Rectal smooth muscle tissue (tissue), 1 donor: ENCODE data around the gene CEACAM20.

Experiments
- H3K27ac ChIP-seq: one replicate; pipeline ENCODE4 v1.7.0; 2013; ENCODE audit warnings: low read depth, low read length, inconsistent platforms
- H3K27me3 ChIP-seq: one replicate; pipeline ENCODE4 v1.7.0; 2013; ENCODE audit warnings: low read length; ENCODE audit not compliant: control insufficient read depth, insufficient read depth
- H3K36me3 ChIP-seq: one replicate; pipeline ENCODE4 v1.7.0; 2013; ENCODE audit warnings: low read length; ENCODE audit not compliant: control insufficient read depth, insufficient read depth
- H3K4me1 ChIP-seq: one replicate; pipeline ENCODE4 v1.7.0; 2013; ENCODE audit warnings: low read length; ENCODE audit not compliant: control insufficient read depth, insufficient read depth
- H3K4me3 ChIP-seq: one replicate; pipeline ENCODE4 v1.7.0; 2013; ENCODE audit warnings: low read length
- H3K9ac ChIP-seq: one replicate; pipeline ENCODE4 v1.7.0; 2013; ENCODE audit warnings: low read length

Gene CEACAM20

DNA sequence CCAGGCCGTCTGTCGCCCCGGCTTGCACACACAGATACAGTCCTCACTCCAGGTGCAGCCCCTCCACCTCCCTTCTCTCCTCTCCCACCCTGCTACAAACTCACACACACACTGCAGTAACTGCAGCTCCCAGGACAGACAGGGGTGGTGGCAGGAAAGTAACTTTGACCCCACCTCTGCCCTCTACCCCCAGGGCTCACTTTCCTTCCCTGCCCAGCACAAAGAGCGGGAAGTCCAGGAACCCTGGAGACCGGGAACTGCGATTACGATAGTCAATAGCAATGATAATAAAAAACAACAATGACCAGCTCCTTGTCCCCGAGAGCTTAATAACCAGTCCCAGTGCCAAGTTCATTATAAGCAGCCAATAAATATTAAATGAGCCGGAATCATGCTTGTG lies at the start of gene CEACAM20:
Gene CEACAM20, minus strand, starts transcription at position 140 of the 400 bp plus-strand sequence. CDS start 166 bp downstream, outside the sequence.
- Histone ChIP-seq H3K27me3 (no peaks in the 10 kb centered on the region), H3K27ac (no peak within 1 kb of the TSS), H3K4me1 (no peaks in the 10 kb centered on the region), H3K9ac (no peak within 1 kb of the TSS), H3K36me3 (no peaks in the 10 kb centered on the region), H3K4me3 (no peak within 1 kb of the TSS)

DNA sequence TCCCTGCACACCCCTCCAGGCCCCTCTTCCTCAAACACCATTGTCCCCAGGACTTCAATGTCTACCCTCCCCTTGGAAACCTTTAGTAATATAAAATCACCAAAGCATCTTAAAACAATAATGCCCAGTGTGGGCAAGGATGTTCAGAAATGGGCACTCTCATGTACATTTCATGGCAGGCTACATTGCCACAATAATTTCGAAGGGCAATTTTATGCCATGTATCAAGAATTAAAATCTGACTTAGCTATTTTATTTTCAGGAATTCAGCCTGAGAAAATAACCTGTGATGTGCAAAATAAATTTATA lies 48.0 kb upstream of the CEACAM20 start:
- Histone ChIP-seq H3K36me3 (no peaks in the 10 kb centered on the region), H3K4me1 (no peaks in the 10 kb centered on the region), H3K4me3 (no peak overlapping the region), H3K27me3 (no peaks in the 10 kb centered on the region), H3K9ac (no peak overlapping the region), H3K27ac (no peak overlapping the region)

DNA sequence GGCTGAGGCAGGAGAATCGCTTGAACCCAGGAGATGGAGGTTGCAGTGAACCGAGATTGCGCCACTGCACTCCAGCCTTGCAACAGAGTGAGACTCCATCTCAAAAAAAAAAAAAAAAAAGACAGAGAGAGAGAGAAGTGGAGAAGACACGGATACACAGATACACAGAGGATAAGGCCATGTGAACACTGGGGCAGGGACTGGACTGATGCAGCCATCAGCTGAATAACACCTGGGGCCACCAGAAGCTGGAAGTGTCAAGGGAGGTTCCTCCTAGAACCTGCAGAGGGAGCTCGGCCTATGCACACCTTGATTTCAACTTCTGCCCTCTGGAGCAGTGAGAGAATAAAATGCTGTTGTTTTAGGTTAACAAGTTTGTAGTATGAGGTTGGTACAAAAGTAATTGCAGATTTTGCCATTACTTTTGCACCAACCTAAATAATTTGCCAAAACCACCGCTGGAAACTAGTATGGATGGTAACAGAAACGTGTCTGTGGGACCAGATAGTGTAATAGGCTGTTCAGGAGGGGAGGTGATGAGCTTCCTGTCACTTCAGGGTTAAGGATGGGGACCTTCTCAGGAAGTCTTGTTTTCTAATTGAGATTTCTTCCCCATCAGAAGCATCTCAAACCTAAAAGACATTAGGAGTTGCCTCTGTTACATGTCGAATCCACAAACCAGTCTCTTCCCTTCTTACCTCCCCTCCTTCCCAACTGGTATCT lies 47.5 kb upstream of the CEACAM20 start:
- Histone ChIP-seq H3K9ac (no peak overlapping the region), H3K4me3 (no peak overlapping the region)

DNA sequence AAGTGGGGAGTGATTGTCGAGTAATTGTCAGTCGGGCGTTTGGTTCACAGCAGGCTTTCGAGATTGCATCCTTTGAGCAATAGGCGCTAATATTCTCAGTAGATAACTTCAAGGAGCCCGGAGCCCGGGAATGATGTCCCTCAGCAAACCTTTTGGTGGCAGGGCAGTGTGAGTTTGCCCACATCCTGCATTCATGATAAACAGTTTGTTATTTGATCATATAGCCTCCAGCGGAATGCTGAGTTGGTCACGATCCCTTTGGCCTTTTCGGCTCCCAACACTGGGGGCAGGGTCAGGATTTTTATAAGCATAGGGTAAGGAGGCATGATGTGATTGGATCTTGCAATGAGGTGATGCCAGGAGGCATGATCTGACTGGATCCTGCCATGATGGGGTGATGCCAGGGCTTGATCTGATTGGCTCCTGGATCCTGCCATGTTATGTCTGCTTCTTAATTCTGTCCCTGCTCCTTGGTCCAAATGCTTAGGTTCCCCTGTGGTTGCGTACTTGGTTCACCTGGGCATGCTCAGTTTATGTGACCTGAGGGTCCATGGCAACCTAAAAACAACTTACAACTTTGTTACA lies 45.7 kb upstream of the CEACAM20 start:
- H3K9ac ChIP-seq = no peak overlapping the region
- no peaks in the 10 kb centered on the region for H3K36me3 ChIP-seq
- no peaks in the 10 kb centered on the region for H3K4me1 ChIP-seq
- H3K4me3 ChIP-seq = no peak overlapping the region
- H3K27ac ChIP-seq = no peak overlapping the region
- H3K27me3 ChIP-seq = no peaks in the 10 kb centered on the region

More for the DNA sequence above, 47.5 kb upstream of the CEACAM20 start:
- no peaks in the 10 kb centered on the region for H3K36me3 ChIP-seq
- H3K4me1 ChIP-seq = no peaks in the 10 kb centered on the region
- H3K27me3 ChIP-seq = no peaks in the 10 kb centered on the region
- H3K27ac ChIP-seq = no peak overlapping the region

DNA sequence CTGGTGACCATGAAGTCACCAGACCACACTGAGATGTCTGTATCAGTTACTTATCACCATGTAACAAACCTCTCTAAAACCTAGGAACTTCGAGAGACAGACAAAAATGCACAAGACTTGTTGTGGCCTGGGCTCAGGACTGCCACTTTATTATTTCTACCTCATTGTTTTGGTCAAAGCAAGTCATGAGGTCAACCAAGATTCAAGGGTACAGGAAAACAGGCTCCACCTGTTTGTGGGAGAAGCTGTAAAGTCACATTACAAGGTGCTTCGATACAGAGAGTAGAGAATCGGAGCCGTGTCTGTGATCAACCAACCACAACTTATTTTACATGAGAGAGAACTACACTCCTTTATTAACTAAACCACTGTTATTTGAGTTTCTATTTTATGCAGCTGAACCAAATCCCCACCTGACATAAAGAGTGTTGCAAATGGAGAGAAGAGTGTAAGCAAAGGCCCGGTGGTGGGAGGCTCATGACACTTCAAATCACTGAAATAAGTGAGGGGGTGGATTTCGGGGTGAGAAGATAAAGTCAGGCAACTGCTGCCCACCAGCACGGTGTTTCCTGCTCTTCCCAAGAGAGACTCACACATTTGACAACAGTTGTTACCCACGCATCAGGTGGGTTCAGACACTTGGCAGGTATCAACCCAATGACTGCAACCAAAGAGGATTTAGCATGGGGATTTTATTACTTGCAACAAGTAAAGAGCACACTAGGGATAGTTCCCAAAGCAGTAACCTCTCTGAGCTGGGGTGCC lies 44.9 kb upstream of the CEACAM20 start:
- H3K36me3 ChIP-seq = no peaks in the 10 kb centered on the region
- no peak overlapping the region for H3K9ac ChIP-seq
- H3K27me3 ChIP-seq = no peaks in the 10 kb centered on the region
- no peak overlapping the region for H3K27ac ChIP-seq
- H3K4me1 ChIP-seq = no peaks in the 10 kb centered on the region
- no peak overlapping the region for H3K4me3 ChIP-seq

DNA sequence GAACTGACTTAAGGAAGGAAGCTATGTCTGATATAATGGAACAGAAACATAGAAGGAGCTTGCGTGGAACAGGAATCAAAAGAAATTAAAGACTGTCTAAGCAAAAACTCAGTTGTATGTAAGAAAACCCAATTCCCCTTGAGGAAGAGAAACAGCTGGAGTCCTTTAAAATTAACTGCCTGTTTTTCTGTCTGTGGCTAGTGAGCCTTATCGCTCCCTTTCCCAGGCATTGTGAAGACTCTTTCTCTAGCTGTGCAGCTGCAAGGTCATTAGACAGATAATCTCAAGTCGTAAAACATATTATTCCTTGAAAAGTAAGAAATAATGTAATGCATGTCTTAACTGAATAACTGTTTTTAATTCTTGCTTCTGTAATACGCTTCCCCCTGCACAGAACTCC lies 44.2 kb upstream of the CEACAM20 start:
- Histone ChIP-seq H3K4me1 (no peaks in the 10 kb centered on the region), H3K36me3 (no peaks in the 10 kb centered on the region), H3K9ac (no peak overlapping the region), H3K27ac (no peak overlapping the region), H3K4me3 (no peak overlapping the region), H3K27me3 (no peaks in the 10 kb centered on the region)

DNA sequence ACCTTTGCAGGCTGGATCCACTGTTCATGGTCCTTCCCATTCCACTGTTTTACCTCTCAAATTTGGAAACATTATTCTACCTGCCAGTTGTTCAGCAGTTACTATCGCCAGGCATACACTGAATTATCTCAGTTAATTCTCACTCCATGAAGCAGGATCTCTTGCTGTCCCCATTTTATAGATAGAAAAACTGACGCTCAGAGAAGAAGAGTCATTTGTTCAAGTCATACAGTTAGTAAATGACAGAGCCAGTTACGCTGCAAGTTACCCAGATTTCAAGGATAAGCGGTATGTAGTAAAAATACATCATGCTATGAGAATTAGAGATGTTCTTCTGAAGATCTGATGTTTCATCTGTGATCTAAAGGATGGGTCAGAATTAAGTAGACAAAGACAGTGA lies 43.7 kb upstream of the CEACAM20 start:
- H3K36me3 ChIP-seq = no peaks in the 10 kb centered on the region
- H3K4me1 ChIP-seq = no peaks in the 10 kb centered on the region
- no peak overlapping the region for H3K4me3 ChIP-seq
- H3K27me3 ChIP-seq = no peaks in the 10 kb centered on the region
- H3K9ac ChIP-seq = no peak overlapping the region
- H3K27ac ChIP-seq = no peak overlapping the region

DNA sequence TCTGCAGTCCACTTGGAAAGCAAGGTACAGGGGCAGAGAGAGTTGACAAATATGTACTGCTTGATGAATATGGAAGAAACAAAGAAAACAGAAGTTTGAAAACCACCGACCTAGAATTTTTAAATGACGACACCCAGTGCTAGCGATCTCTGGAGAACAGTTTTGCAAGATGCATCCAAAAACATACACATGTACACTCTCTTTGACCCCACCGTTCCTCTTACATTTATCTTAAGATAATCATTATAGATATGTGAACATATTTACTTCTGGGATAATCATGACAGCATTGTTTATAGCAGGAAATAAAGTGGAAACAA lies 43.1 kb upstream of the CEACAM20 start:
- H3K9ac ChIP-seq = no peak overlapping the region
- H3K4me3 ChIP-seq = no peak overlapping the region
- H3K36me3 ChIP-seq = no peaks in the 10 kb centered on the region
- no peaks in the 10 kb centered on the region for H3K27me3 ChIP-seq
- H3K27ac ChIP-seq = no peak overlapping the region
- no peaks in the 10 kb centered on the region for H3K4me1 ChIP-seq

DNA sequence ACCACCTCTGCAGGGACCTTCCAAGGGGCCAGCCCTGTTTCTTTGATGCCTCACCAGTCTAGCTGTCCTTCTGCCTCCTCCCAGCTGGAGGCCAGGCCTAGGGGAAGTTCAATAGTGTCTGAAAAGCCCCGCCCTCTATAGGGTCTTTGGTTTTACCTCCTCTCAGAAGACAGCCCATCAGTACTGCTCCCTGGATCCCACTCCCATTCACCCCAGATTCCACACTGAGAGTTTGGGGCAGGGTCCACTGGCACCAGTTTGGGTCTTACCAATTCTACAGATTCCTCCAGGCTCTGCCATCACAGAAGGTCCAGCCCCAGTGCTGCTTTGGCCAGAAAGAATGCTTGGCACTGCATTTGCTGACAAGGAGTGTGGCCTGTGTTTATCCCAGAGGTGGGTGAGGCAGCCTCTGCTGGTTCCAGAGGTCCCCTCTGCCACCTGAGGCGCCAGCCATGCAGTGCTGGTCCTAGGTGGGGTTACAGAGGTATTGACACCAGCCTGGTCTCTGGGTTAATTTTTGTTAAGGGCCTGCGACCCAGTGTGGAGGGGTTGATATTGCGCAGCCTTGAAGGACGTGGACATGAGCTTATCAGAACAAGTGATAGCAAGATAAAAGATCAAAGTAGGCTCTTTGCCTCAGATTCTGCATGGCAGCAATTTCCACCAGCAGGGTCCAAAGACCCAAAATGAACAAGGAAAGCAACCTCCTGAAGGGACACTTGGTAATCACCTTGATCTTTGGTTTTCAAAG lies 42.5 kb upstream of the CEACAM20 start:
- Histone ChIP-seq H3K4me1 (no peaks in the 10 kb centered on the region), H3K4me3 (no peak overlapping the region), H3K27me3 (no peaks in the 10 kb centered on the region), H3K36me3 (no peaks in the 10 kb centered on the region), H3K9ac (no peak overlapping the region), H3K27ac (no peak overlapping the region)

DNA sequence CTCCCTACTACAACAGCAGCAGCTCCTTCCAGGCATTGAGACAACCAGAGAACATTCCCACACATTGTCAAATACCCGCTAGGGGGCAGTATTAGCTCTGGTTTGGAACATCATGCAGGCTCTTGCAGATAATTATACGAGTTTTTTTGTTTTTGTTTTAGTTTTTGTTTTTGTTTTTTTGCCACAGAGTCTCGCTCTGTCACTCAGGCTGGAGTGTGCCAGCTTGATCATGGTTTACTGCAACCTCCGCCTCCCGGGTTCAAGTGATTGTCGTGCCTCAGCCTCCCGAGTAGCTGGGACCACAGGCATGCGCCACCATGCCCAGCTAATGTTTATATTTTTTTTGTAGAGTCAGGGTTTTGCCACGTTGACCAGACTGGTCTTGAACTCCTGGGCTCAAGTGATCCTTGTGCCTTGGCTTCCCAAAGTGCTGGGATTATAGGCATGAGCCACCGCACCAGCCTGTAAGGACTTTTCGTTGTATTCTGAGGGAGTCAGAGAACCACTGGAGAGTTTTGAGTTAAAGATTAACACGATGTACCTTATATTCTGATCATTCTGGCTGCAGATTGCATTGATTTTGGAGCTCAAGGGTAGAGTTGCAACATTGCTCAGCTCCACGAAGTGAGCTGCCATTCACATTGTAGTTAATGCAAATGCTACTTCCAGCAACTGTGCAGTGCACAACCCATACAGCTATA lies 41.7 kb upstream of the CEACAM20 start:
- no peak overlapping the region for H3K27ac ChIP-seq
- H3K36me3 ChIP-seq = no peaks in the 10 kb centered on the region
- H3K9ac ChIP-seq = no peak overlapping the region
- H3K4me1 ChIP-seq = no peaks in the 10 kb centered on the region
- H3K4me3 ChIP-seq = no peak overlapping the region
- no peaks in the 10 kb centered on the region for H3K27me3 ChIP-seq

DNA sequence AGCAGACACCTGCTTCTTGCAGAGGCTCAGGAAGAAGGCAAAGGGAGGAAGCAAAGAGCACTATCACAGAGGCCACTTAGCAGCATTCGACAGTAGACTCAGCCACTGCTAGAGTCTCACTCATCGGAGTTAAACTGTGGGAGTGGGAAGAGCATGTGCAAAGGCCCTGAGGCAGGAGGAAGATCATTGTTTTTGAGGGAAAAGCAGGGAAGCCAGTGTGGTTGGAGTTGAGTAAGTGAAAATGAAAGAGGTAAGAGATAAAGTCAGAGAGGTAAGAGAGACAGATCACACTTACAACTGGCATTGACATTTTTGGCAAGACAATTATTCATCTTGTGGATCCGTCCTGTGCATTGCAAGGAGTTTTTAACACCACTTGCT lies 41.1 kb upstream of the CEACAM20 start:
- Histone ChIP-seq H3K36me3 (no peaks in the 10 kb centered on the region), H3K27ac (no peak overlapping the region), H3K9ac (no peak overlapping the region), H3K4me1 (no peaks in the 10 kb centered on the region), H3K4me3 (no peak overlapping the region), H3K27me3 (no peaks in the 10 kb centered on the region)

DNA sequence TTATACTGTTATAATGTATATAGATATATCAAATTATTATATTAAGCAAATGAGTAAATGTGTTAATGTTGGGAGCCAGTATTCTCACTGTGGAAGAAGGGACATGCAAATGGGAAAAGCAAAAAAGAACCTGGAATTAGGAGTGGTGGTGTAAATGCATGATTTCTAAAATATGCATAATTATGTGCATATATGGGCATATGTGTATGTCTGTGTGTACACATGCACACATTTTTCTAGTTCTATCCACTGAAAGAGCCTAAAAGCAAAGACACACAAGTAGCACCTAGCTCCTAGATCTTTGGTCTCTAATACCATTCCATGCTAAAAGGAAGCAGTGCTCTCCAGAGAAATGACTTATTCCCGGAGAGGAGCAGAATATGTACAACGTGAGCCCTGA lies 38.3 kb upstream of the CEACAM20 start:
- H3K9ac ChIP-seq = no peak overlapping the region
- no peaks in the 10 kb centered on the region for H3K27me3 ChIP-seq
- H3K36me3 ChIP-seq = no peaks in the 10 kb centered on the region
- no peak overlapping the region for H3K4me3 ChIP-seq
- no peaks in the 10 kb centered on the region for H3K4me1 ChIP-seq
- H3K27ac ChIP-seq = no peak overlapping the region
